HK-2 (cell line): Measurements from ENCODE around the gene TMEM255A.

Experiments
- DNase-seq: peaks from one replicate; pipeline ENCODE4 v3.0.0-alpha.2; 2018; ENCODE audit not compliant: unreplicated experiment

TMEM255A gene

GRCh38 chrX:120308558-120308957 is 2.7 kb downstream of the TMEM255A start:
- no peak for DNase-seq

GRCh38 chrX:120306630-120307029 is 4.6 kb downstream of the TMEM255A start:
- DNase-seq = no peak

GRCh38 chrX:120305531-120306141 is 5.6 kb downstream of the TMEM255A start:
- no peak for DNase-seq

GRCh38 chrX:120304256-120304655 is 7.0 kb downstream of the TMEM255A start:
- DNase-seq = no peak

GRCh38 chrX:120302434-120302833 is 8.8 kb downstream of the TMEM255A start:
- DNase-seq = peak; percentile 58

DNA sequence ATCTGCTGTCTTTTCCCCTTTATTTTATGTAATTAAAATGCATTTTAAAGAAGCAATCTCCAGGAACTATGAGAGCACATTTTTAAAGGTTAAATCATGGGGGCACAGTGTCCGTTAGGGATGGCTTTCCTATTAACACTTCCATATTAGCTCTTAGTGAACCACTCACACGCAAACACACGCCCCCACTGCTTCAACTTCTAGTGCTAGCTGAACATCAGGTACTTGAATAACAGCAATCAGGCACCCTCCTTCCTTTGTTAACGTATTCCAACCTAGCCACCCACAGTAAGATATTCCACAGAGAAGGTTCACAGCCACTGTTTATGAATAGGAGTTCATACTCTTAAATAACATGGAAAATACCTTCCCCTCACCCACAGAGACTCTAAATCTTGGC is 9.3 kb downstream of the TMEM255A start:
- no peak for DNase-seq

- no peak for DNase-seq
Observed at GRCh38 chrX:120301497-120301896, 9.8 kb downstream of the TMEM255A start.

GRCh38 chrX:120299928-120300327 is 11.3 kb downstream of the TMEM255A start:
- DNase-seq = no peak

GRCh38 chrX:120297923-120298322 is 13.3 kb downstream of the TMEM255A start:
- no peak for DNase-seq

- DNase-seq = no peak
Observed at GRCh38 chrX:120294651-120295050, 16.6 kb downstream of the TMEM255A start.

GRCh38 chrX:120293015-120293414 is 18.2 kb downstream of the TMEM255A start:
- no peak for DNase-seq

DNA sequence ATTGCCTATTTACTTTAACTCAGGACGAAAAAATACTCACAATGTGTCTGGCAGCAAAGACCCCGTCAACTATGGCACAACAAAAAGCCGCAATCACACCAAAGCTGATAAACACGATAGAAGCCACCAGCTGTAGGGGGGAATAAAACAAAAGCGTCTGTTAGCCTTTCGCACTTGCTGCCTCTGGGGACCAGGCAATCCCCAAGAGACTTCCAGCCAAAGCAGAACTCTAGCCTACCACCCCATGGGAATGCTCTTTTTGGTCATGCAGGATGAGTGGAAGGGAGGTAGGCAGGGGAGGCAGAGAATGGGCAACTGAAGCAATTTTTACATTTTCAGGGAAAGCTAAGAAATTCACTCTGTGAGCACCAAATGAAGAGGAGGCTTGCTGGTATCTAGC is 20.1 kb downstream of the TMEM255A start:
- no peak for DNase-seq

DNA sequence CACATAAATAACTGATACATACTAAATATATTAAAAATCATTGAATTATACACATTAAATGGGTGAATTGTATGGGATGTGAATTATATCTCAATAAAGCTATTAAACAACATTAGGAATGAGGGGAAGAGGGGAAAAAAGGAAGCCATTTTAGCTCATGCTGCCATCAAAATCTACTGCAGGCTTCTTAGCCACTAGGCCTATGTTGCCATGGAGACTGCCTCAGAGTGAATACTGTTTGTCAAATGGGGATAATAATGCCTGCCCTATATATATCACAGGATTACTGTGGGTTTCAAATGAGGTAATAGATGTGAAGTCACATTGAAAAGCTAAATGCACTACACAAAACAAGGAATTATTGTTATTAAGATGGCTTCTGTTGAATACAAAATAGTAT is 21.2 kb downstream of the TMEM255A start:
- no peak for DNase-seq

DNA sequence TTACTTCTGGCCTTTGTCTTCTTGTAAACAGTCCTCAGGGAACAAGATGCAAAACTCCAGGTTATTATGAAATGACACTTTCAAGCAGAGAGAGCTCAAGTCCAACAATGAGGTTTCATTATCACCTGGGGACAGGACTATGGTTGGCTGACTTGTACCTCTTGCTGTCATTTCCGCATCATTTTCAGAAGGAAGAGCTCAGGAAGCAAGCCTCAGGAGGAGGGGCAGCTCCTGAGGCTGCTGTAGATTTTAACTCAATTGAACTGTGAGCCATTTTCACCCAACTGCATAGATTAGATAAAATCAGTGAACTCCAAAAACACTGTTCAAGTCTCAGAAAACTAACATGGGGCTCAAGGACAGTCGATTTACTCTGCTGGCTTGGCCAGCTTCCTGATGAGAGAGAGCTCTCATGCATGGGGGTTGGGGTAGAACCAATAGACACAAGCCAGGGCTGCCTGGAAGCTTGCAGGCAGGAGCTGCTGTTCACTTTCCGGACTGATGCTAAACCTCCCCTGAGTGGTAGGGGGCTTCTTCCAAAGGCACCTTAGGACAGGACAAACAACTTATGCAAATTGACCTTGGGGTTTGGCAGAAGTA is 23.6 kb downstream of the TMEM255A start:
- DNase-seq = no peak

DNA sequence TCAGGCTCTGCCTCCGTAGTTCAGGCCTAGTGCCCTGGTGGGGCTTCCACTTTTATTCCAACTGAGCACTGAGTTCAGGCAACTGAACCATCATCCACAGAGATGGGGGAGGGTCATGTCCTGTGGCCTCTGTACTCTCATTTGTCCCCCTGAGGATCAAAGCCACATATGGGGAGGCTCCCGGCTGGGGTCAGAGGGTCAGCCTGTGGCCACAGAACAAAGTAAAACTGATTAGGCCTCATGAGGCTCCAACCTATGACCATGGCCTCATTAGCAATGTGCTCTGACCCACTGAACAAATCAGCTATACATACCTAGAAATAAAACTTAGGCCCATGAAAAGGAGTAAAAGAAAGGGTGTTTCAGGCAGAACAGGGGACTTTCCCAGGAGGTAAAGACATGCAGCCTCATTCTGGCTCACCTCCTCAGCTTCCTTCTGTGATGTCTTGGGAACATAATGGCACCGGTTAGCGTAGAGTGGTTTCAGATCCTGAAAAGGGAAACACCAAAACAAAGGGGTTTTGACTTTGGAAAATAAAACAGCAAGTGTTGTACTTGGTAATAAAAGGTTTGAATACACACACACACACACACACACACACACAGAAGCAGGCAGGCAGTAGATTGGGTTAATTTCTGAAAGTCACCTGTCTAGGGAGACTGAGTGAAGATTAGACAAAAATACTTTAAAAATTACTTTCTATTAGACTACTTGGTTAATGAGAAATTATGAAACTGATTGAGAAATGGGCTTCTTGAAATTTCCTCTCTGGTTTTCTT is 24.3 kb downstream of the TMEM255A start:
- DNase-seq = no peak

DNA sequence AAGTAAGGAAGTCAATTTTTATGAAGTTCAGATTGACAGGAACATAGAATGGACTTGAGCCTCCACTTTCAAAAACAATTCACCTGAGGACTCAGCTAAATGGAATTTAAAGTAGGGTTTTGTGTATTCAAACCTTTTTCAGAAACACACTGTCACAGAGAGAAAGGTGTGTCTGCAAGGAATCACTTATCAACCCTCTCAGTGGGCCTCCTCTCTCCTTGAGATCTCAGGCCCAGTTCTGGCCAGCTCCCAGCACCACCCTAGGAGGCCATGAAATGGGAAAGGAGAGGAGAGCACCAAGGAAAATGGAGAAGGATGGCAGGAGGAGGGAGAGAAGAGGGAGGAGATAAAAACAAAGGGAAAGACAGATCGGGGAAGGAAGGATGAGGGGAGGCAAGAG is 28.6 kb downstream of the TMEM255A start:
- DNase-seq = no peak

GRCh38 chrX:120281761-120282160 is 29.5 kb downstream of the TMEM255A start:
- DNase-seq = no peak

- DNase-seq = no peak
Observed at GRCh38 chrX:120281021-120281624, 30.1 kb downstream of the TMEM255A start.

DNA sequence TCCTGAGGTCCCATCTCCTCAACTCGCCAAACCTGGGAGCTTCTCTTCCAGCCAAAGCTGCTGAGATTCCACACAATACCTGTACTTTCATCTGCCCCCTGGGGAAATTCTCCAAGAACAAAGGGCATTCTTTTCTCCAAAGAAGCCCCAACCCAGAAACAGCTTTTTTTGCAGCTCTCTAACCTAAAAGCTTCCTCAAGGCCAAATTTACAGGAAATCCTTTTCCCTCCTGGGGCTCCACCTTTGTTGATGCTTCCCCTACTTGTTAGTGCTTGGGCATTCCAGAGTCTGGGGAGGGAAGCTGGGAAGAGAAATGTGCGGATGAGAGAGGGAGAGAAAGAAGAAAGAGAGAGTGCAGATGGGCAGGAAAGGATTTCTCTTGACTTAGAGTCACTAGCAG is 36.3 kb downstream of the TMEM255A start:
- no peak for DNase-seq

GRCh38 chrX:120274145-120274544 is 37.1 kb downstream of the TMEM255A start:
- no peak for DNase-seq

DNA sequence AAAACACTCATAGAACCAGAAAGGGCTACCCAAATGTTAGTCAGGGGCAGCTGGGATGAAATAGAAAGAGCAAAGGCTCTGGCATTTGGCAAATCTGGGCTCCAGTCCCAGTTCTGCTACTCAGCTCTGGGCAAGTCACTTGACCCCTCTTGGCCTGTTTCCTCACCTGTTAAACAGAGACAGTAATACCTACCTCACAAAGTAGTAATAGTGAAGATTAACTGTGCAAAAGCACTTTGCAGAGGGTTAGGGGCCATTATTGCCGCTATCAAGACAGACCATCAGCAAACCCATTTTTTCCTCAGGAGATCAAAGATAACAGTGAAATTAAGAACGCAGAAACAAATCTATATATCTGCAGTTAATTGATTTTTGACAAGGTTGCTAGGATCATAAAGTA is 40.0 kb downstream of the TMEM255A start:
- no peak for DNase-seq

- no peak for DNase-seq
Observed at GRCh38 chrX:120270567-120270966, 40.7 kb downstream of the TMEM255A start.
